Measurements from ENCODE around the gene MCEMP1. TPM values are rescaled to one million over a fixed set of nuclear protein-coding genes. Genes with fewer than 3 reads are reported as not detected.

Gene MCEMP1
- total RNA-seq, 4 donors from 2014 or later: 0.41 TPM; not detected in 3

DNA sequence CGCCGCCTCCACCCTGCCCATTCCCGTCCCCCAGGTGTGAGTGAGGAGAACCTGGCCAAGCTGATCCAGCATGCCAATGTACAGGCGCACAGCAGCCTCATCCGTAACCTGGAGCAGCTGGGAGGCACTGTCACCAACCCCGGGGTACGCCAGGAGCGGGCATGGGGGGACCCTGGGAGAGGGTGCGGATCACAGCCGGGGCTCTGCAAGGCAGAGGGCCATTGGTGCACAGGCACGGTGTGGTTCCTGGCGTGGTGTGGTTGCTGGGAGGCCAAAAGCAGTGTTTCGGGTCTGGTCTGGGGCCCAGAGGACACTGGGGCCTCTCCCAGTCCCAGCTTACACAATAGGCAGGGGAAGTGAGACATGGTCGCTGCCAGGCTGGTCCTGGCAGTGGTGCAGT, 31.7 kb upstream of the MCEMP1 start:
- Histone ChIP-seq H3K4me1 (no peaks in the 10 kb centered on the region), H3K27ac (no peak overlapping the region), H3K4me3 (no peak overlapping the region), H3K36me3 (no peaks in the 10 kb centered on the region), H3K9me3 (no peaks in the 10 kb centered on the region), H3K27me3 (no peaks in the 10 kb centered on the region)
- intact Hi-C loops (cut with DNase I; ENCODE audit: low total_unique reads) (no loop called here), in situ Hi-C loops (cut with MboI; ENCODE audit: low pct_ligation_motif_present in 1 of 4, low pct_unique_long_range_greater_than_20kb in 1 of 4, low sequenced_read_pairs in 3 of 4) (no loop called here)
- TF ChIP-seq, protein P1, sequence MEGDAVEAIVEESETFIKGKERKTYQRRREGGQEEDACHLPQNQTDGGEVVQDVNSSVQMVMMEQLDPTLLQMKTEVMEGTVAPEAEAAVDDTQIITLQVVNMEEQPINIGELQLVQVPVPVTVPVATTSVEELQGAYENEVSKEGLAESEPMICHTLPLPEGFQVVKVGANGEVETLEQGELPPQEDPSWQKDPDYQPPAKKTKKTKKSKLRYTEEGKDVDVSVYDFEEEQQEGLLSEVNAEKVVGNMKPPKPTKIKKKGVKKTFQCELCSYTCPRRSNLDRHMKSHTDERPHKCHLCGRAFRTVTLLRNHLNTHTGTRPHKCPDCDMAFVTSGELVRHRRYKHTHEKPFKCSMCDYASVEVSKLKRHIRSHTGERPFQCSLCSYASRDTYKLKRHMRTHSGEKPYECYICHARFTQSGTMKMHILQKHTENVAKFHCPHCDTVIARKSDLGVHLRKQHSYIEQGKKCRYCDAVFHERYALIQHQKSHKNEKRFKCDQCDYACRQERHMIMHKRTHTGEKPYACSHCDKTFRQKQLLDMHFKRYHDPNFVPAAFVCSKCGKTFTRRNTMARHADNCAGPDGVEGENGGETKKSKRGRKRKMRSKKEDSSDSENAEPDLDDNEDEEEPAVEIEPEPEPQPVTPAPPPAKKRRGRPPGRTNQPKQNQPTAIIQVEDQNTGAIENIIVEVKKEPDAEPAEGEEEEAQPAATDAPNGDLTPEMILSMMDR (IDR thresholded peaks at IDR 0.05): no peak
- TF ChIP-seq POLR2AphosphoS5 (IDR thresholded peaks at IDR 0.05) (peak in 1 of 3 donors; percentile 5), EP300 (IDR thresholded peaks at IDR 0.05; ENCODE audit: low read depth) (no peak), POLR2A (IDR thresholded peaks at IDR 0.05) (no peak)
- no peak for DNase-seq
- WGBS, 2 donors (ENCODE audit: low coverage in 1 of 2): 90 to 91% methylated on average over 7 to 13 of the region's 14 CpGs

DNA sequence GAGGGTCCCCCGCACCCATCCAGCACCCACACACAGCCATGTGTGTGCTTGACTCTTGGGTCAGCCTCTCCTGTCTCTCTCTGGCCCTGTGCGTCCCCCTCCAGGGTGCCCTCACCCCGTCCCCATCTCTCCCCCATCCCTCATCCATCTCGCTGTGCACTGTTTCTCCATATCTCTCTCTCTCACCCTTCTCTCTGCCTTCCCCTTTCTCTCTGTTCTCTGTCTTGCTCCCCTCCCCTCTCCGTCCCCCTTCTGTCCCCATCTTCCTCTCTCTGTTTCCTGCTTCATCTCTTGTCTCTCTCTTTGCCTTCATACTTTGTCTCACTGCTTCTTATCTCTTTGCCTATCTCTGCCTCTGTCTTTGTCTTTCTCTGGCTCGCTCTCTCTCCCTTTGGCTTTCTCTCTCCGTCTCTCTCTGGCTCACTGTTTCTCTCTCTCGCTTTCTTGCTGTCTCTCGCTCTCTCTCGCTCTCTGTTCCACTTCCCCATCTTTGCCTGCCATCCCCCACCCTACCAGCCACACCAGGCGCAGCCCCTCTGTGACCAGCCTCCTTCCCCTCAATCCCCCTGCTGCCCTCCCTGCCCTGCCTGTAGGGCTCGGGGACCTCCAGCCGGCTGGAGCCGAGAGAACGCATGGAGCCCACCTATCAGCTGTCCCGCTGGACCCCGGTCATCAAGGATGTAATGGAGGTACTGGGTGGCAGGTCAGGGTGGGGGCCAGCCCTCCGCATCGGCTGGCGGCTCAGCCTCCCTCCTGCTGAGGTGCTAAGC, 31.0 kb upstream of the MCEMP1 start:
- H3K27me3 ChIP-seq: no peaks in the 10 kb centered on the region
- H3K27ac ChIP-seq: no peak overlapping the region
- no peak for TF ChIP-seq POLR2AphosphoS5 (IDR thresholded peaks at IDR 0.05)
- TF ChIP-seq, protein P1 (IDR thresholded peaks at IDR 0.05): no peak
- in situ Hi-C loops (cut with MboI; ENCODE audit: low pct_ligation_motif_present in 1 of 4, low pct_unique_long_range_greater_than_20kb in 1 of 4, low sequenced_read_pairs in 3 of 4) (no loop called here), intact Hi-C loops (cut with DNase I; ENCODE audit: low total_unique reads) (no loop called here)
- no peaks in the 10 kb centered on the region for H3K4me1 ChIP-seq
- H3K4me3 ChIP-seq: no peak overlapping the region
- WGBS, 2 donors (ENCODE audit: low coverage in 1 of 2): 62 to 81% methylated on average over 15 to 20 of the region's 20 CpGs
- no peaks in the 10 kb centered on the region for H3K9me3 ChIP-seq
- no peaks in the 10 kb centered on the region for H3K36me3 ChIP-seq
- no peak for DNase-seq

DNA sequence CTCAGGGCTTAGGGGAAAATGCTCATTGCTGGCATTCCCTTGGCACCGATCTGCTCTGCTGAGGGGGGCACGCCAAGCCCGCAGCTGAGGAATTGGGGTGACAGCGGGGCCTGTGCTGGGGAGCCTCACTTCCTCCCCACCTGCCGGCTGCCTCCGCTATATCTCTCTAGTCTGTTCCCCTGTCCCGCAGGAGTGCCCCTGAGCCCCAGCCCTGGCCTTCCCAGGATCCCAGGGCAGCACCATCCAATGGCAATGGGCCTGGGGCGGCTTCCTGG, 30.5 kb upstream of the MCEMP1 start:
- Histone ChIP-seq H3K36me3 (no peaks in the 10 kb centered on the region), H3K4me3 (no peak overlapping the region), H3K9me3 (no peaks in the 10 kb centered on the region), H3K27me3 (peaks cover 3% of the 10 kb centered on the region), H3K4me1 (no peaks in the 10 kb centered on the region), H3K27ac (no peak overlapping the region)
- DNase-seq: no peak
- intact Hi-C loops (cut with DNase I; ENCODE audit: low total_unique reads): no loop called here
- TF ChIP-seq POLR2AphosphoS5 (IDR thresholded peaks at IDR 0.05): no peak
- TF ChIP-seq, protein P1 (IDR thresholded peaks at IDR 0.05): no peak
- TF ChIP-seq EP300 (IDR thresholded peaks at IDR 0.05; ENCODE audit: low read depth): no peak
- no peak for TF ChIP-seq POLR2A (IDR thresholded peaks at IDR 0.05)
- in situ Hi-C loops (cut with MboI; ENCODE audit: low pct_ligation_motif_present in 1 of 4, low pct_unique_long_range_greater_than_20kb in 1 of 4, low sequenced_read_pairs in 3 of 4): no loop called here
- 87% methylated on average over 5 of the region's 8 CpGs; no CpG with 5 or more reads in 1 of the 2 donors for WGBS, 2 donors (ENCODE audit: low coverage in 1 of 2)

DNA sequence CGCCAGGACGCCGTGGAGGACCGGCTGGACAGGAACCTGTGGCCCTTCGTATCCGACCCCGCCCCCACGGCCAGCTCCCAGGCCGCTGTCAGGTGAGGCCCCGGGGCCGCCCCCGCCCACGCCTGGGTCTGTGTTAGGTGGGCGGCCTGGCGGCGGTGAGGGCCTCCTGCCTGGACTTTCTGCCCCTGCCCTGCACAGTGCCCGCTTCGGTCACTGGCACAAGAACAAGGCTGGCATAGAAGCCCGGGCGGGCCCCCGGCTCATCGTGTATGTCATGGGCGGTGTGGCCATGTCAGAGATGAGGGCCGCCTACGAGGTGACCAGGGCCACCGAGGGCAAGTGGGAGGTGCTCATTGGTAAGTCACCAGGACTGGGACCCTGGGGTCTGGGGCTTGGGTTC, 29.7 kb upstream of the MCEMP1 start:
- TF ChIP-seq POLR2A (IDR thresholded peaks at IDR 0.05) (no peak), EP300 (IDR thresholded peaks at IDR 0.05; ENCODE audit: low read depth) (no peak), POLR2AphosphoS5 (IDR thresholded peaks at IDR 0.05) (no peak)
- TF ChIP-seq, protein P1 (IDR thresholded peaks at IDR 0.05): no peak
- 92% methylated on average over 25 of the region's 26 CpGs; no CpG with 5 or more reads in 1 of the 2 donors for WGBS, 2 donors (ENCODE audit: low coverage in 1 of 2)
- Histone ChIP-seq H3K36me3 (no peaks in the 10 kb centered on the region), H3K4me1 (peaks cover 0 to 1% (median under 1%) of the 10 kb centered on the region in 4 donors), H3K27ac (no peak overlapping the region), H3K27me3 (peaks cover 3% of the 10 kb centered on the region), H3K4me3 (no peak overlapping the region), H3K9me3 (no peaks in the 10 kb centered on the region)
- in situ Hi-C loops (cut with MboI; ENCODE audit: low pct_ligation_motif_present in 1 of 4, low pct_unique_long_range_greater_than_20kb in 1 of 4, low sequenced_read_pairs in 3 of 4): no loop called here
- intact Hi-C loops (cut with DNase I; ENCODE audit: low total_unique reads): no loop called here
- DNase-seq: no peak

Data from transverse colon (tissue), 4 donors.